ENCODE measurements around the gene PATJ.
"Not testable (repeated sequence)": the region's sequence is repeated elsewhere in the genome, so short reads cannot be mapped to it uniquely, and the experiment has no call there.

The PATJ gene

GRCh38 chr1:61743716-61744580 is 1.7 kb downstream of the PATJ start:
- DNase-seq = no peak

GRCh38 chr1:61746813-61747212 is 4.5 kb downstream of the PATJ start:
- DNase-seq = no peak

- DNase-seq = no peak
These were observed 6.3 kb downstream of the PATJ start for GRCh38 chr1:61748566-61748965.

GRCh38 chr1:61749574-61749973 is 7.3 kb downstream of the PATJ start:
- no peak for DNase-seq

- no peak for DNase-seq
These were observed 10.7 kb downstream of the PATJ start for GRCh38 chr1:61752921-61753389.

GRCh38 chr1:61753998-61754508 is 11.8 kb downstream of the PATJ start:
- no peak for DNase-seq

GRCh38 chr1:61754545-61754944 is 12.3 kb downstream of the PATJ start:
- DNase-seq = no peak

GRCh38 chr1:61756773-61757172 is 14.5 kb downstream of the PATJ start:
- no peak for DNase-seq

- DNase-seq = no peak
These were observed 15.7 kb downstream of the PATJ start for GRCh38 chr1:61757950-61758349.

- DNase-seq = no peak
These were observed 27.9 kb downstream of the PATJ start for GRCh38 chr1:61770131-61770530.

GRCh38 chr1:61776091-61776490 is 33.8 kb downstream of the PATJ start:
- no peak for DNase-seq

- no peak for DNase-seq
These were observed 37.0 kb downstream of the PATJ start for GRCh38 chr1:61779231-61779630.

GRCh38 chr1:61781151-61781550 is 38.9 kb downstream of the PATJ start:
- no peak for DNase-seq

- DNase-seq = no peak
These were observed 40.5 kb downstream of the PATJ start for GRCh38 chr1:61782771-61783170.

- no peak for DNase-seq
These were observed 42.4 kb downstream of the PATJ start for GRCh38 chr1:61784726-61785125.

- no peak for DNase-seq
These were observed 48.6 kb downstream of the PATJ start for GRCh38 chr1:61790837-61791236.

GRCh38 chr1:61797045-61797755 is 54.9 kb downstream of the PATJ start:
- DNase-seq = no peak

GRCh38 chr1:61801047-61801446 is 58.8 kb downstream of the PATJ start:
- DNase-seq = not testable (repeated sequence)

- DNase-seq = no peak
These were observed 65.4 kb downstream of the PATJ start for GRCh38 chr1:61807606-61808140.

- DNase-seq = no peak
These were observed 66.0 kb downstream of the PATJ start for GRCh38 chr1:61808321-61808720.

GRCh38 chr1:61808968-61809367 is 66.7 kb downstream of the PATJ start:
- DNase-seq = no peak

- DNase-seq = no peak
These were observed 70.6 kb downstream of the PATJ start for GRCh38 chr1:61812916-61813315.

GRCh38 chr1:61816191-61816590 is 73.9 kb downstream of the PATJ start:
- DNase-seq = no peak

- no peak for DNase-seq
These were observed 76.7 kb downstream of the PATJ start for GRCh38 chr1:61818992-61819391.
